IPS DF 6.9 (cell line): ENCODE results near the gene LRWD1.

Experiments used
- DNase-seq: peaks from one replicate; pipeline ENCODE4 v3.0.0-alpha.2; 2013; ENCODE audit warnings: low read depth, low spot score
- H3K27ac ChIP-seq: one replicate; pipeline ENCODE4 v1.5.1; 2013; ENCODE audit warnings: low read length, control low read depth
- H3K27me3 ChIP-seq: 2 replicates; pipeline ENCODE4 v1.6.1; 2013; ENCODE audit warnings: mild to moderate bottlenecking, low read length; ENCODE audit not compliant: control insufficient read depth, insufficient read depth
- H3K36me3 ChIP-seq: 2 replicates; pipeline ENCODE4 v1.6.1; 2013; ENCODE audit warnings: low read length; ENCODE audit not compliant: control insufficient read depth, insufficient read depth
- H3K4me1 ChIP-seq: 2 replicates; pipeline ENCODE4 v1.6.1; 2013; ENCODE audit warnings: low read length; ENCODE audit not compliant: control insufficient read depth, insufficient read depth
- H3K4me3 ChIP-seq: 2 replicates; pipeline ENCODE4 v1.5.1; 2013; ENCODE audit warnings: mild to moderate bottlenecking, low read length
- H3K9me3 ChIP-seq: 2 replicates; pipeline ENCODE4 v1.6.1; 2013; ENCODE audit warnings: low read length, inconsistent platforms; ENCODE audit not compliant: control insufficient read depth, insufficient read depth
- WGBS: extraction: QIAGEN DNeasy Blood & Tissue Kit; methylation state at CpG from one replicate; pipeline ENCODE4 v1.1.7; 2013; ENCODE audit warnings: mixed read lengths, missing lambda C conversion rate; ENCODE audit not compliant: insufficient read length, insufficient coverage; 5-methylcytosine and 5-hydroxymethylcytosine counted together

The LRWD1 gene

DNA sequence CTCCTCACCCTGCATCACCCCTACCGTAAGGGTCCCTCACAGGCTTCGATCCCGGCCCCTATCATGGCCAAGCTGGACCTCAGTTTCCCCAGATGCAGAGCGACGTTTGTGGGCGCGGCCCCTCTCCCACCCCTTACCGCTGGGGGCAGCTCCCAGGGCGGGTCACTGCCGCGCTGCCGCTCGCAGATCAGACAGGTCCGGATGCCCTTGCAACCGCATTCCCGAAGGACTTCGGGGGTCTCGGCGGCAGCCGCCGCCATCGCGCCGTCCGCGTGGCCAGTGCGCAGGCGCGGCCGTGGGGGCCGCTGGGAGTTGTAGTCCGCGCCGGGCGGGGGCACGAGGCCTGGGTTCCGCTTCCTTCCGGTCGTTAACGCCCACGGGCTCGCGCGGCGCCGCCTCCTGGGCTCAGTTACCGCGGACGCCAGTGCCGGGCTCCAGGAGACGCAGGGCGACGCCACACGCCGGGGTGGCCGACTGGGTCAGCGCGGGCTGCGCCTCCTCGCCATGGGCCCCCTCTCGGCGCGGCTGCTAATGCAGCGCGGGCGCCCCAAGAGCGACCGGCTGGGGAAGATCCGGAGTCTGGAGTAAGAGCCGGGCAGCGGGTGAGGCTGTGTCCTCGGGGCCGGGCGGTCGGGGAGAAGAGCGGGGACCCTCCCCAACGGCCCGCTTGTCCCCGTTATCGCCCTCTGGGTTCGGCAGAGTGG is at the start of gene LRWD1, which contains the start of gene ALKBH4:
Gene LRWD1 (plus strand): TSS at position 408 of the 704 bp plus-strand sequence. CDS start 97 bp downstream, at position 505.
Gene ALKBH4 (minus strand): TSS at position 287 of the 704 bp plus-strand sequence. CDS start 27 bp downstream, at position 260.
- Histone ChIP-seq H3K36me3 (peaks cover 7% of the 10 kb centered on the region; the same call in 1 of the 2 replicates), H3K27me3 (no peaks in the 10 kb centered on the region), H3K4me3 (peak within 1 kb of the TSS; percentile 60), H3K4me1 (peaks cover 2% of the 10 kb centered on the region; the same call in 1 of the 2 replicates), H3K27ac (no peak within 1 kb of the TSS), H3K9me3 (no peaks in the 10 kb centered on the region)
- DNase-seq: peak; percentile 74
- WGBS: no CpG with 5 or more reads among the region's 81 CpGs

DNA sequence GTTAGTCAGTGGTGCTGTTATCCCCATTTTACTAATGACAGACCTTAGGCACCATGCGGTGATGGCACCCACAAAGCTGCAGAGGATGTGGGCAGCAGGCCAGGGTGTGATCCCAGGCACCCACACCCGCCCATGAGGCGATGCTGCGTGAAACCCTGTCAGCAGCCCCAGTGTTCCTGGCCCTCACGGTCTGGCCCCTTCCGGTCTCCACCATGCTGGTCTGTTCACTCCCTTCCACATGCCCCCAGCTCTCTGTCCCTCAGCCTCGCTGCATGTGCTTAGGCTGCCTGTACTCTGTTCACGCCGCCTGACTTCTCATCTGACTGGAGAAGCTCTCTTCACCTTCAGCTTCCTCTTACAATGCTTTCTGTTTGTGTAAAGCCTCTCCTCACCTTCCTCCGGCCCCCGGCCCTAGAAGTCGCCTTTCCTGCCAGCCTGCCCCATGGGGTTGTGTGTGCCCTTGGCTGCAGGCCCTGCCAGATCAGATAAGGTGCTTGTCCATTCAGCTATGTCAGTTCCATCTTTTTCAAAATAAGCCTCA is 49.0 kb upstream of the LRWD1 start:
- Histone ChIP-seq H3K27ac (no peak overlapping the region), H3K4me1 (no peaks in the 10 kb centered on the region), H3K9me3 (no peaks in the 10 kb centered on the region), H3K27me3 (no peaks in the 10 kb centered on the region), H3K36me3 (no peaks in the 10 kb centered on the region; the same call in 1 of the 2 replicates), H3K4me3 (no peak overlapping the region)
- DNase-seq: no peak
- no CpG with 5 or more reads among the region's 12 CpGs for WGBS

DNA sequence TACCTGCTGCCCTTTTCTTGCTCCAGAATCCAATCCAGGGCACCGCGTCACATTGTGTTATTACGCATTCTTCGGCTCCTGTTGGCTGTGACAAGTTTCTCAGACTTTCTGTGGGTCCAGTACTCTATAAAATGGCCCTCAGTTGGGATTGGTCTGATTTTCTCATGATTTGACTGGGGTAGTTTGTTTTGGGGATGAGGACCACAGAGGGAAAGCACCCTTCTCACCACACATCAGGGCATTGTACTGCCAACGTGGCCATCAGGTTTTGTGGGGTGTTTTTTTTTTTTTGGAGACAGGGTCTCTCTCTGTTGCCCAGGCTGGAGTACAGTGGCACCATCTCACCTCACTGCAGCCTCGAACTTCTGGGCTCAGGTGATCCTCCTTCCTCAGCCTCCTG is 48.4 kb upstream of the LRWD1 start:
- no peaks in the 10 kb centered on the region for H3K4me1 ChIP-seq
- no peaks in the 10 kb centered on the region; the same call in 1 of the 2 replicates for H3K36me3 ChIP-seq
- no peak overlapping the region for H3K27ac ChIP-seq
- H3K9me3 ChIP-seq: no peaks in the 10 kb centered on the region
- WGBS: no CpG with 5 or more reads among the region's 6 CpGs
- no peak overlapping the region for H3K4me3 ChIP-seq
- DNase-seq: no peak
- H3K27me3 ChIP-seq: no peaks in the 10 kb centered on the region

DNA sequence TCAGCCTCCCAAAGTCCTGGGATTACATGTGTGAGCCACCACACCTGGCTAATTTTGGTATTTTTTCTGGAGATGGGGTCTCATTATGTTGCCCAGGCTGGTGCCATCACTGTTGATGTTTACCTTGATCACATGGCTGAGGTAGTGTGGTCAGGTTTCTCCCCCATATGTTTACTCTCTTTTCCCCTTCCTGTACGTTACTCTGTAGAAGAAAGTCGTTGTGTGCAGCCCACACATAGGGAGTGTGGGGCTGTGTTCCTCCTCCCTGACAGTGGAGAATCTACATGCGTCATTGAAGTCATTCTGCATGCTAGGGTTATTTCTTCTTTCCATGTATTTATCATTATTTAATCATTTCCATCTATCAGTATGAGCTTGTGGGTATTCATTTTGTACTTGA is 47.7 kb upstream of the LRWD1 start:
- H3K27ac ChIP-seq: no peak overlapping the region
- no peak overlapping the region for H3K4me3 ChIP-seq
- H3K27me3 ChIP-seq: no peaks in the 10 kb centered on the region
- no CpG with 5 or more reads among the region's 3 CpGs for WGBS
- H3K36me3 ChIP-seq: no peaks in the 10 kb centered on the region; the same call in 1 of the 2 replicates
- no peaks in the 10 kb centered on the region for H3K4me1 ChIP-seq
- no peaks in the 10 kb centered on the region for H3K9me3 ChIP-seq
- no peak for DNase-seq

DNA sequence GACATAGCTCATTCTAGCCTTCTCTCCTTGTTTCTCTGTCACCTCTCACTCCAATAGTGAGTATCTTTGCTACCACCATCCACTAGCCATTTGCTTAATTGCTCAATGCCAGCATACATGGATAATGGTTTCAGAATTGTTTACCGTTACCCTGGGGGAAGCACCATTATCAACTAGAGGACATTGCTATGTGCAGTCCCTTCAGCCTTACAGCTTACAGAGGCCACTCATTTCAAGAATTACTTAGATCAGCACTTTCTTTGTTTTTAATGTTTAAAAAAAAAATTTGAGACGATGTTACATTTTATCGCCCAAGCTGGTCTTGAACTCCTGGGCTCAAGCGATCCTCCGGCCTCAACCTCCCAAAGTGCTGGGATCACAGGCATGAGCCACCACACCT is 46.2 kb upstream of the LRWD1 start:
- no CpG with 5 or more reads among the region's 5 CpGs for WGBS
- Histone ChIP-seq H3K36me3 (no peaks in the 10 kb centered on the region; the same call in 1 of the 2 replicates), H3K4me1 (no peaks in the 10 kb centered on the region), H3K4me3 (no peak overlapping the region), H3K27me3 (no peaks in the 10 kb centered on the region), H3K9me3 (no peaks in the 10 kb centered on the region), H3K27ac (no peak overlapping the region)
- DNase-seq: no peak

DNA sequence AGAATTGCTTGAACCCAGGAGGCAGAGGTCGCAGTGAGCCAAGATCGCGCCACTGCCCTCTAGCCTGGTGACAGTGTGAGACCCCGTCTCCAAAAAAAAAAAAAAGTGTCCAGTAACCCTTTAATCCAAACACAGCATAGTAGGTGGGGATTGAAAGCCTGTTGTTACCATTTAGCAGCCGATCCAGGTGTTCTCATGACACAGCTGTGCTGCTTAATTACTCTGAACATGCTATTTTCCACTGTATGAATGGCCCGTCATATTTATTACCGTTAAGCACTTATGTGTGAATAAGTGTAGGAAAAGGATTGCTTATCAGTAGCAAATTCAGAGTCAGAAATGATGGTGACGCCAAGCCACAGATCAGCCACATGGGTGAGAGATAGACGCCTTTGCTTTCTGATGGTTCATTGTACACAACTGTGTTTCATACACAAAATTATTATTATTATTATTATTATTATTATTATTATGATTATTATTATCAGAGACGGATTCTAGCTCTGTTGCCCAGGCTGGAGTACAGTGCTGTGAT is 43.0 kb upstream of the LRWD1 start:
- Histone ChIP-seq H3K36me3 (peaks cover 16% of the 10 kb centered on the region), H3K9me3 (no peaks in the 10 kb centered on the region), H3K27ac (no peak overlapping the region), H3K4me1 (0 out of 2 replicates have a peak, but pooled peaks cover 1% of the 10 kb centered on the region), H3K4me3 (no peak overlapping the region), H3K27me3 (no peaks in the 10 kb centered on the region)
- no peak for DNase-seq
- no CpG with 5 or more reads among the region's 10 CpGs for WGBS

DNA sequence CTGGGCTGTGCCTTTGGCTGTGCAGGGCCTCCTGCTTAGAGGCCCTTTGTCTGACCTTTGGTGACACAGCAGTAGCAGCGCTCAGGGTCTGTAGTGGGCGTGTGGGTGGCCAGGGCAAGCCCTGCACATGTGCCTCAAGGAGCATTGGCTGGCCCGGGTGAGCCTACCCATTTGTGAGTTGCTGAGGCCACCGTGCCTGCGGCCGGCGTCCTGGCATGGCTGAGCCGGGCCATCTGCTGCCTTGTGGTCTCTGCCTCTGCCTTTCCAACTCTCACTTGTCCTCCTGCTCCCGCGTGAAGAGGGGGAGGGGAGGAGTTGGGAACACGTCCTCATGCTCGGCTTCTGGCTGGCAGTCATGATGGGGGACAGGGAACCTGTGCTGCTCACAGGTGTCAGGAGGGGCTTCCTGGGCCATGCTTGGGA is 40.6 kb upstream of the LRWD1 start:
- H3K4me1 ChIP-seq: 0 out of 2 replicates have a peak, but pooled peaks cover 1% of the 10 kb centered on the region
- no CpG with 5 or more reads among the region's 12 CpGs for WGBS
- H3K36me3 ChIP-seq: peaks cover 17% of the 10 kb centered on the region
- no peak for DNase-seq
- no peaks in the 10 kb centered on the region for H3K27me3 ChIP-seq
- H3K4me3 ChIP-seq: no peak overlapping the region
- no peak overlapping the region for H3K27ac ChIP-seq
- no peaks in the 10 kb centered on the region for H3K9me3 ChIP-seq

DNA sequence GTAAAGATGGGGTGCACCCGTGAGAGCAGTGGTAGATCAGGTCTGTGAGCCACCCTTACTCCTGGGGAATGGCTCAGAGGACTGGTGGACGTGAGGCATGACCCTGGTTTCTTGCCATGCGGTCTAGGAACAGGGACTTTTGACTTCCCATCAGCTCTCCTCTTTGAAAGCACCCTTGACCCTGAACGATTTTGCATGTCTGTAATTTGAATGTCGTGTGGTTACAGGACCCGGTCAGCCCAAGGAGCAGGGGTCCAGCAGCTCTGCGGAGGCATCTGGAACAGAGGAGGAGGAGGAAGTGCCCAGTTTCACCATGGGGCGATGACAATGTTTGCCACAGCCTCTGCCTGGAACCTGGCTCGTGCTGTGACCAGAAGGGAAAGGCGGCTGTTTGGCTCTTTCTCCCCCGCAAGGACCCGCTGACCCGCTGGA is 40.0 kb upstream of the LRWD1 start:
- H3K27ac ChIP-seq: no peak overlapping the region
- H3K27me3 ChIP-seq: no peaks in the 10 kb centered on the region
- 0 out of 2 replicates have a peak, but pooled peaks cover 1% of the 10 kb centered on the region for H3K4me1 ChIP-seq
- no CpG with 5 or more reads among the region's 13 CpGs for WGBS
- H3K9me3 ChIP-seq: no peaks in the 10 kb centered on the region
- peaks cover 17% of the 10 kb centered on the region for H3K36me3 ChIP-seq
- DNase-seq: no peak
- no peak overlapping the region for H3K4me3 ChIP-seq

DNA sequence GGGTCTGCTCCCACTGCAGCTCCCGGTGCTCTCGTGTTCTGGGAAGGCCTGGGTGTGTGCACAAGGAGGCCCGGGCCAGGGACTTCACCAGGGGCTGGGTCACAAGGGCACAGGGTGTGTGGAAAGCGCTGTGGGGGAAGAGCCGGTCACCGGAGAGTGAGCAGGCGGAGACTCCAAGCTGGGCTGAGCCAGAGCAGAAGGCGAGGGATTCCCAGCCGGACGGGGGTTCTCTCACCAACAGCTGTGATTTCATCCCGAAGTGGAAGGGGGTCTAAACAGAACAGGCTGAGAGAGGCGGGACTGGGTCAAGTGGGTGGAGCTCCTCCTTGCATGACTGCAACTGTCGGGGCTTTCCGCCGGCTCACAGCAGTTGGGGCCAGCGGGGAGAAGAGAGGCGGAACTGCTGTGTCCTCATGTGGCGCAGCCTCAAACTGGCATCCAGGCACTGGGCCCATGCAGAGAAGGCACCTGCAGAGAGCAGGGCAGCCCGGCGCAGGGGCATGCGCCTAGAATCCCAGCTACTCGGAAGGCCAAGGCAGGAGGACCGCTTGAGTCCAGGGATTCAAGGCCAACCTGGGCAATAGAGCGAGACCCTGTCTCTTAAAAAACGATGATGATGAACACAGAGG is 39.0 kb upstream of the LRWD1 start:
- Histone ChIP-seq H3K36me3 (peaks cover 17% of the 10 kb centered on the region), H3K27me3 (no peaks in the 10 kb centered on the region), H3K4me3 (no peak overlapping the region), H3K27ac (no peak overlapping the region), H3K4me1 (peaks cover 2% of the 10 kb centered on the region; the same call in 1 of the 2 replicates), H3K9me3 (no peaks in the 10 kb centered on the region)
- no CpG with 5 or more reads among the region's 25 CpGs for WGBS
- no peak for DNase-seq

DNA sequence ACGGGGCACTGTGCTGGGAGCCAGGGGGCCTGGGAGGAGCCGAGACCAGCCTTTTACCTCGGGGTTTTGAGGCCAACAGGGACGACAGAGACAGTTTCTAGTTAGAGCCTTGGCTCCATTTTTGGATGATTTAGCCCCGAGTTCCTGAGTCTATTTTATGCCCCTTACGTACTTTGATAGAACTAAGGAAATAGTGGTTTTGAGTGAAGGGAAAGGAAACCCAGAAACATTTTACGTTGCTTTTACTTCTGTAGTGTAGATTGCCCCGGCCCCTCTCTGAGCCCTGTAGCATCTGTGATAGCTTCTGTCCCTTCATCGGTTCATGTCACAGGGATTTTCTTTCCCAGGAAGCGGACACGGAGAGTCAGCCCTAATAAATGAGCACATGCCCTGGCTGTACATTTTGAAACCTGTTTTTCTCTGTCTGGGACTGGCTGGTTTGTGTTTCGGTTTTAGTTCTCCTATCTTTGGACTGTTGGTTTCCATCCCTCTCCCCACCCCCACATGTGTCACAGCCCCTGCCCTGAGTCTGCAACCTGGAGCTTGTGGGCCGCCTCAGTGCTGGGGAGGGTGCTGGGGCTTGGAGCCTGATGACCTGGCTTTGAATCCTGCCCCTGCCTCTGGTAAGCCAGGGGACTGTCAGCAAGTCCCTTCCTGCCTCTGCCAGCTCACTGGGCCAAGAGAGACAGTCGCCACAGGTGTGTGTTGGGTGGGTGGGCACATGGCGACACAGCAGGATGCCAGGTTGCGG is 38.3 kb upstream of the LRWD1 start:
- Histone ChIP-seq H3K9me3 (no peaks in the 10 kb centered on the region), H3K4me1 (peaks cover 3% of the 10 kb centered on the region; the same call in 1 of the 2 replicates), H3K27ac (no peak overlapping the region), H3K4me3 (no peak overlapping the region), H3K36me3 (peaks cover 17% of the 10 kb centered on the region), H3K27me3 (no peaks in the 10 kb centered on the region)
- no peak for DNase-seq
- no CpG with 5 or more reads among the region's 16 CpGs for WGBS
